ENCODE measurements around the gene LRP1.

The LRP1 gene

GRCh38 chr12:57094208-57095160 is 33.8 kb upstream of the LRP1 start:
- no peak for DNase-seq

GRCh38 chr12:57095440-57095839 is 32.8 kb upstream of the LRP1 start:
- no peak for DNase-seq

- DNase-seq = no peak
Observed at GRCh38 chr12:57096099-57096572, 32.1 kb upstream of the LRP1 start.

- no peak for DNase-seq
Observed at GRCh38 chr12:57096748-57097553, 31.3 kb upstream of the LRP1 start.

GRCh38 chr12:57097554-57097835 is 30.8 kb upstream of the LRP1 start:
- no peak for DNase-seq

- no peak for DNase-seq
Observed at GRCh38 chr12:57098546-57098945, 29.7 kb upstream of the LRP1 start.

- no peak for DNase-seq
Observed at GRCh38 chr12:57099047-57099714, 29.1 kb upstream of the LRP1 start.

- no peak for DNase-seq
Observed at GRCh38 chr12:57099766-57100165, 28.5 kb upstream of the LRP1 start.

GRCh38 chr12:57101892-57102695 is 26.2 kb upstream of the LRP1 start:
- DNase-seq = no peak

GRCh38 chr12:57103856-57104255 is 24.4 kb upstream of the LRP1 start:
- no peak for DNase-seq

GRCh38 chr12:57104292-57104910 is 23.9 kb upstream of the LRP1 start:
- DNase-seq = no peak

- DNase-seq = no peak
Observed at GRCh38 chr12:57105011-57105753, 23.1 kb upstream of the LRP1 start.

- no peak for DNase-seq
Observed at GRCh38 chr12:57106021-57106708, 22.1 kb upstream of the LRP1 start.

- no peak for DNase-seq
Observed at GRCh38 chr12:57107456-57108155, 20.7 kb upstream of the LRP1 start.

GRCh38 chr12:57109207-57110103 is 18.8 kb upstream of the LRP1 start:
- DNase-seq = no peak

- DNase-seq = peak; percentile 74 to 78
Observed at GRCh38 chr12:57110104-57111030, 17.9 kb upstream of the LRP1 start.

- peak; percentile 79 to 82 for DNase-seq
Observed at GRCh38 chr12:57111031-57111734, 17.1 kb upstream of the LRP1 start, which contains the start of gene STAT6. Gene STAT6, minus strand, starts transcription at chr12:57111362. Its CDS starts 3,084 bp downstream, at chr12:57108278.
